ENCODE results near the gene AMH.

GRCh38 chr19:2215281-2215751 lies 33.8 kb upstream of the AMH start:
- no peak for TF ChIP-seq CTCF (IDR thresholded peaks at IDR 0.05 in 8 of 11, conservative IDR thresholded peaks at IDR 0.05 in 3 of 11)
- TF ChIP-seq POLR2A (IDR thresholded peaks at IDR 0.05) = no peak
- TF ChIP-seq POLR2AphosphoS5 (IDR thresholded peaks at IDR 0.05) = peak in 2 of 3 donors; percentile 51 to 59

All from spleen (tissue), 7 donors.